GM19043 (cell line): ENCODE measurements around the gene GTF3C2.
"Not testable (repeated sequence)": the region's sequence is repeated elsewhere in the genome, so short reads cannot be mapped to it uniquely, and the experiment has no call there.

ENCODE experiments used
- ATAC-seq: cut with Tn5 transposase; IDR thresholded peaks from one replicate; pipeline ENCODE4 v1.9.1; 2021; ENCODE audit warnings: low read depth; ENCODE audit not compliant: unreplicated experiment

Gene GTF3C2

DNA sequence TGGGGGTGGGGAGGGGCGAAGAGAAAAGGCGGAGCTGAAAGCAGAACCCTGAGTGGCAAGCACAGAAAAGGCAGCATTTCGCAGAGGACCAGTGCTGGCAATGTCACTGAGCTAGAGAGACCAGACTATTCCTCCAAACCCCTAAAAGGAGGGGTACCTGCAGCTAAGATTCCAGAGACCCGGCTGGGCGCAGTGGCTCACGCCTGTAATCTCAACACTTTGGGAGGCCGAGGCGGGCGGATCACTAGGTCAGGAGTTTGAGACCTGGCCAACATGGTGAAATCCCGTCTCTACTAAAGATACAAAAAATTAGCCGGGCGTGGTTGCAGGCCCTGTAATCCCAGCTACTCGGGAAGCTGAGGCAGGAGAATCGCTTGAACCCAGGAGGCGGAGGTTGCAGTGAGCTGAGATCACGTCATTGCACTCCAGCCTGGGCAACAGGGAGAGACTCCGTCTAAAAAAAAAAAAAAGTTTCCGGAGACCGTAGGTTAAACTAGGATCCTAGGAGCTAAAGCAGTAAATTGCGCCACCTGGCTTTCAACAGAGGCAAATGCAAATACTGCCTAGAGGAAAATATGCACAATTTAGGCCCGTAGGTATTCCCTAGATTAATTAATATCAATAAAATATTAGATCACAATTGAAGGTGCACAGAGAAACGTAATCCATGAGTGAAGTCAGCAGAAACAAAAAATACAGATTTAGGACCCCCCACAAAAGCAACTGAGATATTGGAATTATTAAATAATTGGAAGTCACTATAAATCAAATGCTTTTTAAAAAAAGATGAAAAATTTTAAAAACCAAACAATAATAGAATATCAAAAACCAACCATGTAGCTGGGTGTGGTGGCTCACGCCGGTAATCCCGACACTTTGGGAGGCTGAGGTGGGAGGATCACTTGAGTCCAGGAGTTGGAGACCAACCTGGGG is 53.2 kb downstream of the GTF3C2 start:
- ATAC-seq: no peak

DNA sequence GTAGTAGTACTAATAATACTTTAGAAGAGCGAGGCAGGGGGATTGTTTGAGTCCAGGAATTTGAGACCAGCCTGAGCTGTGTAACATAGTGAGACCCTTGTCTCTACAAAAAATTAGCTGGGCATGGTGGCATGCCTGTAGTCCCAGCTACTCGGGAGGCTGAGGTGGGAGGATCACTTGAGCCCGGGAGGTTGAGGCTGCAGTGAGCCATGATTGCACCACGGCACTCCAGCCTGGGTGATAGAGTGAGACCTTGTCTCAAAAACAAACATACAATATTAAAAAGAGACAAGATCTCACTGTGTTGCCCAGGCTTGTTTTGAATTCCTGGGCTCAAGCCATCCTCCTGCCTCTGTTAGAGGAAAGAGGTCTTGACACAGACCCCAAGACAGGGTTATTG is 56.0 kb downstream of the GTF3C2 start:
- ATAC-seq: not testable (repeated sequence)

DNA sequence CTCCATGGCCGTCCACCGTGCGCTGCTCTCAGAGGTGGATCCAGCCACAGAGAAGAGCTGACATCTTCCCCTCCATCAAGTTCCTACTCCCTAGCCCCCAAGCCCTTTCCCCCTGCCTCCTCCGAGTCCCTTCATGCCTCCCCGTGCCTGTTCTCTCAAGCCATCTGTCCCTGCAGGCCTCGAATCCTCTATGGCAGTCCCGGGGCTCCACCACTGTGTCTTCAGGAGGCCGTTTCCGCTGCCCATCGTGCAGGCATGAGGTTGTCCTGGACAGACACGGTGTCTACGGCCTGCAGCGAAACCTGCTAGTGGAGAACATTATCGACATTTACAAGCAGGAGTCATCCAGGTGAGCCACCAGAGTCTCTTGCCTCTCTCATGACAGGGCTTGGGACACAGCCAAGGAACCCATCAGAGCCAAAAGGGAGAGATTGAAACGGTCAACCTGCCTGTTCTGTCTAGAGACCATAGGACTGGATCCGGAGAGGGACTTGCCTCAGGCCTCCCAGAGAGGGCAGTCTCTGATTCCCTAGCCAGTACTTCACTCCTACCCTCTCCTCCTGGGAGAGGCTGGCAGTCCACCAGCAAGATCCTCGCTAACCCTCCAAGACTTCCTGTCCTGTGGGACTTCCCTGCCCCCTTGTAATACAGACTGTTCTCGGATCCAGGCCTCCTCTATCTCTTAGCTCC is 58.0 kb downstream of the GTF3C2 start:
- ATAC-seq: no peak

DNA sequence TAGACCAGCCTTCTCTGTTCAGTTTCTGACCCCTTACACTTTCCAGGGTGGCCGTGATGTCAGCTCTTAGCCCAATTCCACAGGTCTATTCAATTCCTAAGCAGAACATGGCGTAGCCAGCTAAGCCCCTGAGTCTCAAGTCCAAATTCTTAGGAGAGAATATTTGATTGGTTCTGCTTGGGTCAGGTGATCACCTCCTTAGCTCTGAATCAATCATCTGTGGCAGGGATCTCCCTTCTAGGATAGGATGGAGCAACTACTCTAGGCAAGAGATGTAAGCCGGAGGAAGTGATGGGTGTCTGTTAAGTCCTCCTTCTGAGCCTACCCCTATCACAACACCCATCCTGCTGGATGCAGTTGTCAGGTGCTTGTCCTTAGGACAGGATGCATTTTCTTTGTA is 59.4 kb downstream of the GTF3C2 start:
- no peak for ATAC-seq

GRCh38 chr2:27296481-27296880 is 60.1 kb downstream of the GTF3C2 start:
- no peak for ATAC-seq

- ATAC-seq: no peak
Measured at GRCh38 chr2:27294928-27295327, 61.6 kb downstream of the GTF3C2 start.

DNA sequence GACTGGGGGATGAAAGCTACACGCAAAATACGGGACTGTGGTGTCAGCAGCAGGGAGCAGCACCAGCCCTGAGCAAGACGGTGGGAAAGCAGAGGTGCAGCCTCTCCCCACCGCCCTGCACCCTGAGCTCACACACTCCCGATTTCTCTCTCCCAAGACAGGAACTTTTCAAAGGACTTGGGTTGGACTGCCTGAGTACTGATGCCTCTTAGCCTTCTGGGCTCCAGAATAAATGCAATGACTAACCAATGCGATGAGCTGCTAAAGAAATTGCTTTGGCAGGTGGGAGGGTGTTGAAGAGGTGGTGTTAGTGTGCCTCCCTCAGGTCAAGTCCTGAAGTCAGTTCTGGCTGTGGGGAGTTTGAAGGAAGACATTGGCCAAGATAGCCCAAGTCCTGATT is 64.7 kb downstream of the GTF3C2 start:
- no peak for ATAC-seq

GRCh38 chr2:27290549-27290948 is 66.0 kb downstream of the GTF3C2 start:
- ATAC-seq: no peak

DNA sequence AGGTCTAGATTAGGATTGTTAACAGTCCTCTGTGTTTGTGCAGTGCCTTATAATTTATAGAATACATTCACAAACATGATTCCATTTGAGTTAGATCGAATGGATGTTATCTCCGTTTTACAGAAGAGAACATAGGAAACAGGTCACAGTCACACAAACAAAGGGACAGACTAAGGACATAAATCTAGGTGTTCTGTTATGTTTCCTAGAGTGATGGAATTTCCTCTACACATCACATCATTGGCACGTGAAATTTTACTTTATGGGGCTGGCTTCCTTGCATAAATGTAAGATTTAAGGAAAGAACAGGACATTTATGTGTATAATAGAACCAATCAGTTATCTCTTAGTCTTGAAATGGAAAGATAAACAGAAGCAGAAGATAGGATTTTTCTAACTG is 68.0 kb downstream of the GTF3C2 start:
- no peak for ATAC-seq

DNA sequence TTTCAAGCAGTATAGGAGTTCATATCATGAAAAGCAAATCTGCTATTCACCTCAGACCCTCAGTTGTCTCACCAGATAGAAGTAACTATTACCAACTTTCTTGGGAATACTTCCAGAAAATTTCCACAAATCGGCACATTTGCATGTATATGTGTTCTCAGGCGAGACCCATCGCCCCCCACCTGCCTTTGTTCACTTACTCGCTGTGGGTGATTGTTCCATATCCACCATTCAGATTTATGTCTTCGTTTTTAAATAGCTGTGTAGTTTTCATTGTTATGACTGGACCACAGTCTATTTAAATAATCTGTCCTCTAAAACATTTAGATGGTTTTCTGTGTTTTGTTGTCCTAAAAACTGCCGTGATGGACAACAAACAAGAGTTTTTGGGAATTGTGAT is 71.1 kb downstream of the GTF3C2 start:
- no peak for ATAC-seq

- ATAC-seq: no peak
Measured at GRCh38 chr2:27284996-27285395, 71.6 kb downstream of the GTF3C2 start.

GRCh38 chr2:27282892-27283291 is 73.7 kb downstream of the GTF3C2 start:
- no peak for ATAC-seq

DNA sequence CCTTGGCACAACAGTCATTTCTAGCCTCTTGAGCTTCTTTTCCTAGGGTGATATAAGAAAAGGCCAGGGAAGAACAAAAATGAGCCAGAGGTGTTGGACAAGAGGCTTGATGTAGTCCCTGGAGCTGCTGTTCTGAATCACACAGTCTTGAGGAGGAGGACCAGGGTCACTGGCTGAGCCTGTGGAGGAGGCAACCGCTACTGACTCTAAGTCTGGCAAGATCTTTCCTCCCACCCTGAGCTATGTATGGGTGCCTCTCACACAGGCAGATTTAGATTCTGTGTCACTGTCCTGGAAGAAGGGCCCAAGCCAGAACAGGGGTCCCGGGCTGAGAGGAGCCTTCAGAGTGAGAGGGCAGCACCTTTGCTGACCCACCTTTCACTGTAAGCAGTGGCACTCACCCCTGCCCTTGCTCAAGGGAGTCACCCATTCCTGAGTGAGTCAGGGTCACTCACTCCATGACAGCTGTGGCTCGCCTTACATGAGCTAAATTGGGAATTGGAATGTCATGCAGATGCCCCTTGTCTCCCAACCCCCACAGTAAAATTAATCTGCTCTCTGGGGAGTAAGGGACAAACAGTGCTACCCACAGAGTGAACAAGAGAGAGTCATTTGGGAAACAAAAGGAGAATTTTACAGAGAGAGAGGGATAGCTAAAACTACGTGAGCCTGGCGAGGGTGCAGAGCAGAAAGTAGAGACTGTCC is 74.6 kb downstream of the GTF3C2 start, which contains the start of gene TRIM54:
TRIM54 (plus strand) TSS at position 575 of the 705 bp plus-strand sequence. CDS start 303 bp downstream, outside the sequence.
- ATAC-seq: no peak

DNA sequence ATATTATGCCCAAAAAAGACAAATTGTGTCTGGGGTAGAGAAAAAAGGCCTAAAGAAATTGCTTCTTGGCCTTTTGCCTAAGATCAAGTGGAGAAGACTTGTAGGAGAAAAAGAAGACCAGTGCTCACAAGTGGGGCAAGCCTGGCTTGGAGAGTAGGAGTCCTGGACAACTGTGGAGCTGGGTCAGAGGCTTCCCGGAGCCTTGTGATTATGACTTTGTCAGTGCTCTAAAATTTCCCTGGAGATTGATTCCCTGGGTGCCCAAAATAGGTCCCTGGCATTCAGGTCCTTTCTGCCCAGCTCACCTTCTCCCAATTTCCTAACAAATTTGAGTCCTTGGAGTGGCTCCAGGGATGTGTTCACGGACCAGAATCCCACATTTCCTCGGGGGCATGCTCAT is 75.1 kb downstream of the GTF3C2 start:
- no peak for ATAC-seq

GRCh38 chr2:27280826-27281225 is 75.7 kb downstream of the GTF3C2 start:
- ATAC-seq: no peak

- ATAC-seq: no peak
Measured at GRCh38 chr2:27278010-27278409, 78.6 kb downstream of the GTF3C2 start.
